HCEC 1CT (cell line): ENCODE data around the gene BAK1.
"Not testable (repeated sequence)": the region's sequence is repeated elsewhere in the genome, so short reads cannot be mapped to it uniquely, and the experiment has no call there.

Experiments
- DNase-seq: peaks from one replicate; pipeline ENCODE4 v3.0.0-alpha.2; 2017

BAK1 gene

DNA sequence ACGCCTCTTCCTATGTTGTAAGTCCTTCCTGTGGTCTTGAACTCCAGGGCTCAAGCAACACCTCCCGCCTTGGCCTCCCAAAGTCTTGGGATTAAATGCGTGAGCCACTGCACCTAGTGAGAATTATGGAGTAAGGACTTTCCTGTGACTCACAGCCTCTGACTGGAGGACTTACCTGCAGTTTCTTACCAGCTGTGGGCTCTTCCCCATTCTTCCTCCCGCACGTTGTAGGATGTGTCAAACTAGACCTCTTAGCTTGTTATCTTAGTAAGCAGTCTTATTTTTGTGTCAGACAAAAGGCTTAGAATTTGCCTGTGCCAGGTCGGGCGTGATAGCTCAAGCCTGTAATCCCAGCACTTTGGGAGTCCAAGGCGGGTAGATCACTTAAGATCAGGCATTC is 30.9 kb downstream of the BAK1 start:
- no peak for DNase-seq

DNA sequence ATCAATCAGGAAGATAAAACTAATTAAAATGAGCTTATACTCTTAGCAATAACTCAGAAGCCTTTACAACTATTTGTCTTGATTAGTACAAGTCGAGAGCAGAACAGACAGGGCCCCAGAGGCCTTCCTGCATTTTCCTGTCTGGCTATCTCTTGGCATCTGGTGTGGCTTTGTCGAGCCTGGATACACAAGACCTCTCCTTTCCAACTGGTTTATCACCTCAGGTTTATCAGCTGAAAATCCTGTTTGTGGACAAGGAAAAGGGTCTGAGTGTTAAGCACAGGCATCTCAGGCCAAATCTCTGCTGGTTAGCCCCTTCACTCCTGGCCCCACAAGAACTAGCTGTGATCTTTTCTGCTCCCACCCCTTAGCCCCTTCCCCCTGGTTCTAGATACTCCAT is 32.6 kb downstream of the BAK1 start:
- DNase-seq = no peak

DNA sequence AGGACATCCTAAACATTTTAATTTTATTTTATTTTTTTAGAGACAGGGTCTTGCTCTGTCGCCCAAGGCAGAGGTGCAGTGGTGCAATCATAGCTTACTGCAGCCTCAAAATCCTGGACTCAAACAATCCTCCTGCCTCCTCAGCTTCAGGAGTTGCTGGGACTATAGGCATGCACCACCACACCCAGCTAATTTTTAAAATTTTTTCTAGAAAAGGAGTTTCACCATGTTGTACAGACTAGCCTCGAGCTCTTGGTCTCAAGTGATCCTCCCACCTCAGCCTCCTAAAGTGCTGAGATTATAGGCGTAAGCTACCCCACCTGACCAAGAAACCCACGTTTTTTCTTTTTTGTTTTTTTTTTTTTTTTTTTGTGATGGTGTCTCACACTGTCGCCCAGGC is 33.3 kb downstream of the BAK1 start:
- DNase-seq = no peak

DNA sequence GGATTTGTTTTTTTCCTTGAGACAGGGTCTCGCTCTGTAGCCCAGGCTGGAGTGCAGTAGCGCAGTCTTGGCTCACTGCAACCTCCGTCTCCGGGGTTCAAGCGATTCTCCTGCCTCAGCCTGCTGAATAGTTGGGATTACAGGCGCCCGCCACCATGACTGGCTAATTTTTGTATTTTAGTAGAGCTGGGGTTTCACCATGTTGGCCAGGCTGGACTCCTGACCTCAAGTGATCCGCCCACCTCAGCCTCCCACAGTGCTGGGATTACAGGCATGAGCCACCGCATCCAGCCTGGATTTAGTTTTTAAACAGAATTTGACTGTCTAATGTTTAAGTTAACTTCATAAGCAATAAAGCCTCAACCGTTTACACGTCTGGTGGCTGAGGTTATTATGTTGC is 34.8 kb downstream of the BAK1 start:
- DNase-seq = not testable (repeated sequence)

- DNase-seq = no peak
Measured at GRCh38 chr6:33543116-33543515, 37.0 kb downstream of the BAK1 start.

GRCh38 chr6:33540768-33541167 is 39.3 kb downstream of the BAK1 start:
- DNase-seq = no peak

GRCh38 chr6:33534702-33535101 is 45.4 kb downstream of the BAK1 start:
- DNase-seq = no peak

DNA sequence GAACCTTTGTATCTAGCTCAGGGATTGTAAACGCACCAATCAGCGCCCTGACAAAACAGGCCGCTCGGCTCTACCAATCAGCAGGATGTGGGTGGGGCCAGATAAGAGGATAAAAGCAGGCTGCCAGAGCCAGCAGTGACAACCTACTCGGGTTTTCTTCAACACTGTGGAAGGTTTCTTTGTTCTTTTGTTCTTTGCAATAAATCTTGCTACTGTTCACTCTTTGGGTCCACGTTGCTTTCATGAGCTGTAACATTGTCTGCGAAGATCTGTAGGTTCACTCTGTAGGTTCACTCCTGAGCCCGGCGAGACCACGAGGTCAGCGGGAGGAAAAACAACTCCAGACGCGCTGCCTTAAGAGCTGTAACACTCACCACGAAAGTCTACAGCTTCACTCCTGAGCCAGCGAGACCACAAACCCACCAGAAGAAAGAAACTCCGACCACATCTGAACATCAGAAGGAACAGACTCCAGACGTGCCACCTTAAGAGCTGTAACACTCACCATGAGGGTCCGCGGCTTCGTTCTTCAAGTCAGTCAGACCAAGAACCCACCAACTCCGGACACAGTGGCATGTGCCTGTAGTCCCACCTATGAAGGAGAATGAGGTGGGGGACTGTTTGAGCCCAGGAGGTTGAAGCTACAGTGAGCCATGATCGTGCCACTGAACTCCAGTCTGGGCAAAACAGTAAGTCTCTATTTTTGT is 46.8 kb downstream of the BAK1 start:
- DNase-seq = not testable (repeated sequence)

DNA sequence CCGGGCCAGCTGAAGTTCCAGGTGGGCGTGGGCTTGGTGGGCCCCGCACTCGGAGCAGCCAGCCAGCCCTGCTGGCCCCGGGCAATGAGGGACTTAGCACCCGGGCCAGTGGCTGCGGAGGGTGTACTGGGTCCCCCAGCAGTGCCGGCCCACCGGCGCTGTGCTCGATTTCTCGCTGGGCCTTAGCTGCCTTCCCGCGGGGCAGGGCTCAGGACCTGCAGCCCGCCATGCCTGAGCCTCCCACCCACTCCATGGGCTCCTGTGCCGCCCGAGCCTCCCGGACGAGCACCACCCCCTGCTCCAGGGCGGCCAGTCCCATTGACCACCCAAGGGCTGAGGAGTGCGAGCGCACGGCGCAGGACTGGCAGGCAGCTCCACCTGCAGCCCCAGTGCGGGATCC is 47.6 kb downstream of the BAK1 start:
- not testable (repeated sequence) for DNase-seq

DNA sequence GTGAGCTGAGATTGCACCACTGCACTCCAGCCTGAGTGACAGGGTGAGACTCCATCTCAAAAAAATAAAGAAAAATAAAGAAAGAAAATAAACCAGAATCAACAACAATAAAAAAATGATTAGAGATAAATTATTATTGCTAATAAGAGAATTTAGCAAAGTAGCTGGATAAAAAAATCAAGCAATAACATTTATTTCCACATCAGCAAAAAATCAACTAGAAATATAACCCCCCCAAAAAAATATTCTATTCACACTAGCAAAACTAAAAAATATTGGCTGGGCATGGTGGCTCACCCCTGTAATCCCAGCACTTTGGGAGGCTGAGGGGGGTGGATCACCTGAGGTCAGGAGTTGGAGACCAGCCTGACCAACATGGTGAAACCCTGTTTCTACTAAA is 49.5 kb downstream of the BAK1 start:
- not testable (repeated sequence) for DNase-seq
